Naive B cell (primary cell): ENCODE measurements around the gene HOXA10. TPM values are rescaled to one million over a fixed set of nuclear protein-coding genes. Genes with fewer than 3 reads are reported as not detected.

ENCODE experiments used
- ATAC-seq, 2 donors: fragments of 150-1000 bp; cut with Tn5 transposase; 2 replicates each; pipeline ENCODE4 v1.10.0; 2021; ENCODE audit warnings: low read depth in 2 of 2, mild to moderate bottlenecking in 2 of 2, moderate library complexity in 2 of 2
- DNase-seq: peaks from one replicate; pipeline ENCODE4 v3.0.0; 2022
- H3K27ac Mint-ChIP-seq, 6 donors: one replicate each; pipeline ENCODE4 v1.8.0; 2020 to 2022; ENCODE audit warnings: mild to moderate bottlenecking in 6 of 6, mixed read lengths in 6 of 6, moderate library complexity in 5 of 6, inconsistent platforms in 2 of 6
- H3K27me3 Mint-ChIP-seq, 3 donors: one replicate each; pipeline ENCODE4 v1.8.0; 2021 to 2022; ENCODE audit warnings: mixed read lengths in 3 of 3, mild to moderate bottlenecking in 1 of 3
- H3K36me3 Mint-ChIP-seq, 2 donors: one replicate each; pipeline ENCODE4 v1.8.0; 2020 to 2022; ENCODE audit warnings: mixed read lengths in 2 of 2, inconsistent platforms in 1 of 2, mild to moderate bottlenecking in 1 of 2
- H3K4me1 Mint-ChIP-seq, 3 donors: one replicate each; pipeline ENCODE4 v1.8.0; 2020 to 2022; ENCODE audit warnings: mixed read lengths in 3 of 3, inconsistent platforms in 1 of 3, mild to moderate bottlenecking in 1 of 3, moderate library complexity in 1 of 3
- H3K4me3 Mint-ChIP-seq, 8 donors: one replicate each; pipeline ENCODE4 v1.8.0; 2020 to 2022; ENCODE audit warnings: mild to moderate bottlenecking in 8 of 8, mixed read lengths in 8 of 8, moderate library complexity in 8 of 8, inconsistent platforms in 2 of 8
- H3K9me3 Mint-ChIP-seq, 7 donors: one replicate each; pipeline ENCODE4 v1.8.0; 2020 to 2022; ENCODE audit warnings: mixed read lengths in 7 of 7, mild to moderate bottlenecking in 5 of 7, inconsistent platforms in 2 of 7, moderate library complexity in 1 of 7
- polyA plus RNA-seq, 6 donors: library from polyadenylated mRNA; unstranded; fragments of 300-500 nt; fragmentation: Illumina TruSeq; gene quantifications; one replicate each; pipeline ENCODE4 v1.2.3, GENCODE V29; 2021; ENCODE audit warnings: low read depth in 6 of 6

HOXA10 gene
- polyA plus RNA-seq, 6 donors from 2014 or later: not detected

GRCh38 chr7:27163288-27164044 lies 10.7 kb downstream of the HOXA10 start:
- Mint-ChIP-seq H3K4me1 (peaks cover 13 to 32% (median 29%) of the 10 kb centered on the region in 3 donors), H3K36me3 (peaks cover 4 to 7% of the 10 kb centered on the region in 2 donors), H3K27me3 (peaks cover 31 to 76% (median 51%) of the 10 kb centered on the region in 3 donors), H3K4me3 (peak overlapping the region in 4 of 8 donors; percentile 23 to 80 (median 72)), H3K9me3 (peaks cover 0 to 25% (median 2%) of the 10 kb centered on the region in 7 donors), H3K27ac (peak overlapping the region in 4 of 6 donors; percentile 79 to 93 (median 92))
- ATAC-seq (no peak), DNase-seq (no peak)

DNA sequence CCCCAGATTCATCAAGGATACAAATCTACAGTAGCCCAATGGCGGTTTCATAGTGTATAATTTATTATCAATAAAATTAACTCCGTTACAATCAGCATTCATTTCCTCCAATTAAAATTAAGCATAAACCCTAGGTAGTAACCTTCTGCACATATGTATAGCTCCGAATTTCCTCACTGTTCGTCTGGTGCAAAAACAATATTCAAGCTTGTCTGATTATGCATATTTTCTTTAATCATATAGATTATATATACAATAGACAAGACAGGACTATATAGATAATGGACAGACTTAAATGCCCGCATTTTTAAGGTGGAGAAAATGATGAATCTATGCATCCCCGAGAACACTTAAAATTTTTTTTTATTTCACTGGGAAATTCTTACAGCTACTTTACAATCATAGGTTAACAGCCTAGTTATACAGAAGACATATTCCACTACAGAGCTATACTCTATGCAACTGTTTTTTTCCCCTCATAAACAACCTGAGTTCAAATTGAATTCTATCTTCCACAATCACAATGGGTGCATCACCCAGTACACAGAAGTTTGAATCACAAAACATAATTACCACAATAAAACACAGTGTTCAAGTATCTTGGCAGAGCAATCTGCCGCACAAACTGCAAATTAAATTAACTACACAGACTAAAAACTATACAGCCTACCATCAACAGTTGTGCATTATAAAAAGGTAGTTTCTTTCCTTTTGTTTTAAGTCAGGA lies 11.4 kb downstream of the HOXA10 start:
- peaks cover 0 to 27% (median 5%) of the 10 kb centered on the region in 7 donors for H3K9me3 Mint-ChIP-seq
- peaks cover 4 to 11% of the 10 kb centered on the region in 2 donors for H3K36me3 Mint-ChIP-seq
- peak overlapping the region in 2 of 6 donors; percentile 83 to 93 for H3K27ac Mint-ChIP-seq
- DNase-seq: no peak
- H3K27me3 Mint-ChIP-seq: peaks cover 37 to 76% (median 56%) of the 10 kb centered on the region in 3 donors
- peak overlapping the region in 2 of 8 donors; percentile 64 to 80 for H3K4me3 Mint-ChIP-seq
- peaks cover 20 to 38% (median 32%) of the 10 kb centered on the region in 3 donors for H3K4me1 Mint-ChIP-seq
- no peak for ATAC-seq

DNA sequence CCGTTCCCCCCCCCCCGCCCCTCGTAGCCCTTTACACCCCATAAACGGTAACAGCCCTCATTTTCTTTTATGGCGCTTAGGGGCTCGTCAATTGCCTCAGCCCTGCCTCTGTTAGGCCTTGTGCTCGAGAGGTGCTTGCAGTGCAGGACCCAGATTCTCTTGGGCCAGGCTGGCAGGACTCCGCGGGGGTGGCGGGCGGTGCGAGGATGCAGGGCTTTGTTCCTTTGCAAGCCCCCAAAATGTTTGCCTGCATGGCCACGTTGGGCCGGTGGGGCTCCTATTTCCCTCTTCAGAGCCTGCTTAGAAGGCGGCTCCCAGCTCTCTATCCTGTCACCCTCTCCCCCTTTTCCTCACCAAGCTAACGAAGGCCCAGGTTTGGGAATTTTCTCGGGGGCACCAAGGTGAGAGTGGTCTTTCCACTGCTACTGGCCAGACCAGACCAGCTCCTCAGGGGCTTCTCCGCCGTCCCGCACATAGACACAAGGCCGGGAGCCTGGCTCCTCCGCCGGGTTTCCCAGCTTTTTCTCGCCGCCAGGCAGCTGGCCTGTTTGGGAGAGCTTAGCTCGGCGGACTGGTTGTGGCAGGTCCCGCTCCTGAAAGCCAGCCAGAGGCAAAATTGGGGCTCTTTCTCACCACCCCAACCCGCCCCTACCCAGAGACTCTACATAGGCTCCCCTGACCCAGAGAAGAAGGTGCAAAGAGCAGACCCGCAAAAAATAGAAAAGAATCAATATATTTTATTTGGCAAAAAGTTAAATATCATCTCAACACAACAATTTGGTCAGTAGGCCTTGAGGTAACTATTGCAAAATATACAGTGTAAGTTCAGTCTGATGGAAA lies 12.2 kb downstream of the HOXA10 start:
- Mint-ChIP-seq H3K27me3 (peaks cover 40 to 76% (median 53%) of the 10 kb centered on the region in 3 donors), H3K4me1 (peaks cover 21 to 35% (median 33%) of the 10 kb centered on the region in 3 donors), H3K27ac (peak overlapping the region in 1 of 6 donors; percentile 89), H3K9me3 (peaks cover 0 to 24% (median 5%) of the 10 kb centered on the region in 7 donors), H3K36me3 (peaks cover 4 to 8% of the 10 kb centered on the region in 2 donors), H3K4me3 (peak overlapping the region in 5 of 8 donors; percentile 39 to 80 (median 45))
- ATAC-seq: no peak
- no peak for DNase-seq

GRCh38 chr7:27161214-27161720 lies 12.9 kb downstream of the HOXA10 start:
- peak overlapping the region in 4 of 6 donors; percentile 64 to 93 (median 75) for H3K27ac Mint-ChIP-seq
- ATAC-seq (peak; percentile 56 to 57), DNase-seq (no peak)

GRCh38 chr7:27160546-27161213 lies 13.4 kb downstream of the HOXA10 start:
- peak; percentile 81 for DNase-seq
- peaks cover 22 to 35% (median 35%) of the 10 kb centered on the region in 3 donors for H3K4me1 Mint-ChIP-seq
- H3K27ac Mint-ChIP-seq: peak overlapping the region in 4 of 6 donors; percentile 83 to 98 (median 86)
- H3K27me3 Mint-ChIP-seq: peaks cover 40 to 74% (median 53%) of the 10 kb centered on the region in 3 donors
- peak; percentile 72 to 79 for ATAC-seq
- H3K9me3 Mint-ChIP-seq: peaks cover 0 to 26% (median 5%) of the 10 kb centered on the region in 7 donors
- peak overlapping the region; percentile 74 to 89 (median 82) for H3K4me3 Mint-ChIP-seq
- peaks cover 2 to 8% of the 10 kb centered on the region in 2 donors for H3K36me3 Mint-ChIP-seq

More at GRCh38 chr7:27161214-27161720, 12.9 kb downstream of the HOXA10 start:
- Mint-ChIP-seq H3K4me3 (peak overlapping the region; percentile 74 to 89 (median 81)), H3K9me3 (peaks cover 0 to 27% (median 5%) of the 10 kb centered on the region in 7 donors), H3K27me3 (peaks cover 40 to 76% (median 51%) of the 10 kb centered on the region in 3 donors), H3K4me1 (peaks cover 21 to 35% (median 35%) of the 10 kb centered on the region in 3 donors), H3K36me3 (peaks cover 4 to 8% of the 10 kb centered on the region in 2 donors)

- peaks cover 25 to 39% (median 39%) of the 10 kb centered on the region in 3 donors for H3K4me1 Mint-ChIP-seq
- peak overlapping the region; percentile 71 to 88 (median 80) for H3K4me3 Mint-ChIP-seq
- ATAC-seq (peak; percentile 23 to 30), DNase-seq (no peak)
- peaks cover 0 to 8% of the 10 kb centered on the region in 2 donors for H3K36me3 Mint-ChIP-seq
- peaks cover 44 to 77% (median 59%) of the 10 kb centered on the region in 3 donors for H3K27me3 Mint-ChIP-seq
- H3K9me3 Mint-ChIP-seq: peaks cover 0 to 27% (median 5%) of the 10 kb centered on the region in 7 donors
- H3K27ac Mint-ChIP-seq: peak overlapping the region in 4 of 6 donors; percentile 78 to 98 (median 86)
Measured at GRCh38 chr7:27160145-27160545, 14.0 kb downstream of the HOXA10 start.

DNA sequence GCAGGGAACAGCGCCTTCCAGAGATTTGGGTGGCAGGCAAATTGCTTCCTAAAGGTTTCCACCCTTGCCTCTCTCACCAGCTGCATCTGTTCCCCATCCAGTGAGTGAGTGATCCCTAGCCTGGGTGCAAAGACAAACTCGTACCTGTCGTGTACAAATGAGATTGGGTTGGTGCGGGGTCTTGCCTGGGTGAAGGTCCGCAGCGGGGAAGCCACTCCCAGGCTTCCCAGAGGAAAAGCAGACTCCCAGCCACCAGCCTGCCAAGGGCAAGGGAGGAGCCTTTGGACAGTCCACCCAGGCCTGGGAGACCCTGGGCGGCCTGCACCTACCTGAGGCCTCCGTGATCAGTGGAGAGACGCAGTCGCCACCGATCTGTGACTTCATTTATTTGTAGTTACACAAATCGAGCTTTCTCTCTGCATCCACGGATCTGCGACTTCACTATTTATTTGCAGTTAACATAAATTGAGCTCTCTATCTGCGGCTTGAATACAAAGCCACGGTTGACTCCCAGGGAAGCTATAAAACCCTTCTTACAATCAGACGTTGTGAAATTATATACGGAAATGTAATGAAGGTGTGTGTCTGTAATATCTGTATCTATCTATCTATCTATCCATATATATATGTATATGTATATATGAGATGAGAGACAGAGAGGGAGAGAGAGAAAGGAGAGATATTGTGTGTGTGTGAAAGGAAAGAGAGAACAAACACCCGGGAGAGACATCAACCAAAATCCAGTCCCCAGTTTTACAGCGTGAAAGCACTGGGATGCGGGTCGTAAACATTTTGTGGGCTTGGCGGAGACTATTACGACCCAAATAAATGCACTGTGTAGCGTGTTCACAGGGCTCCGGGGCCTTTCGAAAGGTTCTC lies 14.6 kb downstream of the HOXA10 start:
- Mint-ChIP-seq H3K4me3 (peak overlapping the region; percentile 24 to 88 (median 80)), H3K36me3 (peaks cover 0 to 14% of the 10 kb centered on the region in 2 donors), H3K27ac (peak overlapping the region in 4 of 6 donors; percentile 88 to 98 (median 92)), H3K4me1 (peaks cover 29 to 45% (median 40%) of the 10 kb centered on the region in 3 donors), H3K27me3 (peaks cover 49 to 83% (median 63%) of the 10 kb centered on the region in 3 donors), H3K9me3 (peaks cover 0 to 33% (median 5%) of the 10 kb centered on the region in 7 donors)
- ATAC-seq (no peak), DNase-seq (no peak)

- H3K27ac Mint-ChIP-seq: peak overlapping the region in 4 of 6 donors; percentile 88 to 98 (median 92)
- H3K9me3 Mint-ChIP-seq: peaks cover 0 to 33% (median 5%) of the 10 kb centered on the region in 7 donors
- peaks cover 51 to 84% (median 63%) of the 10 kb centered on the region in 3 donors for H3K27me3 Mint-ChIP-seq
- DNase-seq (no peak), ATAC-seq (no peak)
- peak overlapping the region in 5 of 8 donors; percentile 15 to 79 (median 44) for H3K4me3 Mint-ChIP-seq
- peaks cover 23 to 44% (median 44%) of the 10 kb centered on the region in 3 donors for H3K4me1 Mint-ChIP-seq
- H3K36me3 Mint-ChIP-seq: peaks cover 0 to 15% of the 10 kb centered on the region in 2 donors
Measured at GRCh38 chr7:27158436-27159265, 15.5 kb downstream of the HOXA10 start.

DNA sequence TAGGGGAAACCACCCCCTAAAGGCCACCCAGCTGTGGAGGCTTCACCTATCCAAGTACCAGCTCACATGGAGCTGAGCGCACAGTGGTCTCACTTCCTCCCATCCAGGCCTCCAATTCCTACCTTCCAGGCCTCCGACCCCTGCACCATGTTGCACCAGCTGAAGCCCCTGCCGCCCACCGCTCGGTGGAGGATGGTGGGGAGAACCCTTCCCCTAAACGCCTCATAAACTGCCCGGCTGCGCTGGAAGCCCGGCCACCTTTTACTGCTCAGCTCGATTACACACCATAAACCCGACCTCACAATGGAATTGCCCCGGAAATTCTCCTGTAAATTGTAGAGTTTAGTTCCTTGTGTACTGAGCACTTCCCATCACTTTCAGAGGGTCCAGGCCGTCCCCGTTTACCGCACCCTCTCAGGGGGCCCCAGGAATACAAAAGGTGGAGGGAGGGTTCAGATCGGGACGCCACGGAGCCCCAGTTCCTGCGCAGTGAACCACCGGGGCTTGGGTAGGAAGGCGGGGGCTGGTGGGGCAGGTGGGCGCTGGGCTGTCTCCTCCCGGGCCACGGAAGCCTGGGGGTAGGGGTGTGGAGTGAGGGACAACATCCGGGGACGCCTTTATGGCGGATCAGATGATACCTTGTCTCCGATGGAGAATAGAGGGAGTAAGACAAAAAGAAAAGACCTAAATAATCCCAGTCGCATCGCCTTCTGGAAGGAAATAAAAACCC lies 16.3 kb downstream of the HOXA10 start:
- ATAC-seq: no peak

More for the DNA sequence above, 16.3 kb downstream of the HOXA10 start:
- Mint-ChIP-seq H3K27ac (peak overlapping the region in 5 of 6 donors; percentile 27 to 98 (median 91)), H3K4me3 (peak overlapping the region in 7 of 8 donors; percentile 23 to 83 (median 48)), H3K9me3 (peaks cover 0 to 32% (median 5%) of the 10 kb centered on the region in 7 donors), H3K27me3 (peaks cover 51 to 83% (median 63%) of the 10 kb centered on the region in 3 donors), H3K4me1 (peaks cover 20 to 44% (median 43%) of the 10 kb centered on the region in 3 donors), H3K36me3 (peaks cover 0 to 15% of the 10 kb centered on the region in 2 donors)
- DNase-seq: no peak
